Measurements from ENCODE around the gene MIS12. TPM values are rescaled to one million over a fixed set of nuclear protein-coding genes. Genes with fewer than 3 reads are reported as not detected.

Gene MIS12, protein sequence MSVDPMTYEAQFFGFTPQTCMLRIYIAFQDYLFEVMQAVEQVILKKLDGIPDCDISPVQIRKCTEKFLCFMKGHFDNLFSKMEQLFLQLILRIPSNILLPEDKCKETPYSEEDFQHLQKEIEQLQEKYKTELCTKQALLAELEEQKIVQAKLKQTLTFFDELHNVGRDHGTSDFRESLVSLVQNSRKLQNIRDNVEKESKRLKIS
- polyA plus RNA-seq (2013, experiment 1 of 2; ENCODE audit: insufficient read length), result 16.3 TPM
- 17.4 TPM for polyA plus RNA-seq (2013, experiment 2 of 2; ENCODE audit: insufficient read length)

DNA sequence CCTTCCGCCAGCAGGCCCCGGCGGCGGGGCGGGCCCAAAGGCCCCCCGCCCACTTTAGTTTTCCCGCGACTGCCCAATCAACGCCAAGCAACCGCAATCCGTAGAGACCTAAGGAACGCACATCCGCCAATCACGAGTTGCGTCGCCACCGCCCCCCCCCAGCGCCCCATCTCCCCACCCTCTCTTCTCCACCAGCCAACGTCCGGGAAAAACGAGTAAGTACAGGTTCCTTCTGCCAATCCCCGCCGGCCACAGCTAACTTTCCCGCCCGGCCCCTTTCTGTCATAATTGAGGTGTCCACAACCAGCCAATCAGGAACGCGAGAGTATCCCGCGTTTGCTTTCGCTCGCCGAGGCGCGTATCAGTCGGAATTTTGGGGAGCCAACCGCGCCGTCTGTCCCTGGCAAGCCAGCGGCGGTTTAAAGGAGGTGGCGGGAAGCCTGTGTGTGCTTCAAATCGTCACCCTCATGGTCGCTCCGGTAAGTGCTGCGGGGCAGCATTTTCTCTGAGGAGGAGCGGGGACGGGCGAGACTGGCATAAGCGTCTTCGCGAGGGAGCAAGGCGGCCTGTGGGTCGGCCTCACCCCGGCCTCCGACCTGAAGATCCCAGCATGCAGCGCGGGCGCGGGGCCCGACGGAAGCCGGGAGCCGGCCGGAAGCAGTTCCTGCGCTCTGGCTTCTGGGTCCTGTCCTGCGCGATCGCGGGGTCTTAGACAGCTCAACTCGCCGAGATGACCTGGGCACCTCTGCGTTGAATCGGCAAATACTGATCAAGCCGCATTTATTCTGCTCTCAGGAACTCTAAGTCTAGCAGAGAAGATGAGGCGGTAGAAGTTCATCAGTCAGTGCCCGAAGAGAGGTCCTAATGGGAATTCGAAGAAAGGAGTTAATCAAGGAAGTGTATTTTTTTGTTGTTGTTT, at the start of gene MIS12:
MIS12 (plus strand) TSS at position 361 of the 919 bp plus-strand sequence. CDS start 2,297 bp downstream, outside the sequence.
- DNase-seq, result peak; percentile 100

DNA sequence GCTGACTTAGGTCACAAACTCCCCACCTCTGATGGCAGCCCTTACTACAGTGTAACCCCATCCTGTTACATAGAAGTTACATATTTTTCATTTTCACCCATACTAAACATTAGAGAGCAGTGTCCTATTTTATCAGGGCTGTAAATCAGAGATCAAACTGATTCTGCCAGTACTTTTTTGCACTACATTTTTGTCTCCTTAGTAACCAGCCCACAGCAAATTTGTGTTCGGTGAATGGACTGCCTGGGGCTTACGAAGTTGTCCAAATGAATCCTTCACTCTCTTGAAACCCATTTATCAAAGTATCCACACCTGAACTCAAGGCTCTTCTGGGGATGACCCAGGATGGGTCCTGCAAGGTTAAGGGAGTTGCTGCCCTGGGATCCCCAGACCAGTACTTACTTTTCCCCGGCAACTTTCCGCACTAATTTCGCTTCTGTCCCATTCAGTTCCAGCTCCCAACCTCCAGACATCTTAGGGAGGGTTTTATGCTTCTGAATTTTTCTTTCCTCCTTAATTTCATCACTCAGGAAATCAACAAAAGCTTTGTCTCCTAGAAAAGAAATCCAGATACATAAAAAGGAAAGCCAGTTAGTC, 48.5 kb upstream of the MIS12 start:
- peak; percentile 22 for DNase-seq

DNA sequence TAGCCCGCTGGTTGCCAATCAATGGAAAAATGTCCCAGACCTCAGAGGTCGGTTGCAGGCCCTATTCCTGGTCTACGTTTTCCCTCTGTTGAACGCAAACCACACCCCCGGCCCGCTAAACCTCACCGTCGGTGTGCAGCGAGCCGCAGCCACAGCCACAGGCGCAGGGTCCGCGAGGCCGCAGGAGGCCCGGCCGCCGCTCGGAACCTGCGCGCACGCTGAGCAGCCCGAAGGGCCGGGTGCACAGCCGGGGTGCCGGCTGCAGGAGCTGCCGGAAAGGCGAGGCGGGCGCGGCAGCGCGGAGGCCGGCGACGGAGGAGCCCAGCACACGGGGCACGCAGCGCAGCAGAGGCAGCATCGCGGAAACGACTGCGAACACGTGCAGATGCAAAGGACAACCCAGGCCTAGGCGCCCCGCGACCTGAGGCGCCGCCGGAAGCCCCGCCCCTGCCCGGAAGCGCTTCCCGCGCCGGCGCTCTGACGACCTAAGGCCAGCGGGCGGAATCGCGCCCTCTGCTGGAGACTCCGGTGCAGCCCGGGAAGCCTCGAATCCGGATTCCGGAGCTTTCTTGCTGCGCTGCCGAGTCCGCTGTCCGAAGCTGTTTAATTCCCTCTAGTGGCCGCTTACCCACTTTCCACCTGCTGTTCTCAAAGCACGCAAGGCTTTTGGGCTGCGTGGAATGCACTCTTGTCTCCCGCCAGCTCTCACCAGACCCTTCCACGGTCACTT, 47.5 kb upstream of the MIS12 start, which contains the start of gene C1QBP:
C1QBP (minus strand) TSS at position 440 of the 730 bp plus-strand sequence; CDS start at position 358, 82 bp downstream.
- peak; percentile 90 for DNase-seq

DNA sequence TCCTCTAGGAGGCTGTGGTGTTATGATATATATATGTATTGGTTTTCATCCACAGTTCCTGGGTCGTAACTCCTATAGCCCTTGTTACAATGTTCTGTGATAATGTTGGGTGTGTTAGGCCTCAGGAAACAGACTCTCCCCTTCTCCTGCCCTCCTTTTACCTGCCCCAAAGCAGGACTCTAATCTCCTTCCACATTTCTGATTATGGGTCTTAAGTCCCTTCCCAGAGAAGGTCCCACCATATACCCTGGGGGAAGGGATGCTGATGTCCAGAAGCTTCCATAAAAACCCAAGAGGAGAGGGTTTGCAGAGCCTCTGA, 47.0 kb upstream of the MIS12 start:
- no peak for DNase-seq

DNA sequence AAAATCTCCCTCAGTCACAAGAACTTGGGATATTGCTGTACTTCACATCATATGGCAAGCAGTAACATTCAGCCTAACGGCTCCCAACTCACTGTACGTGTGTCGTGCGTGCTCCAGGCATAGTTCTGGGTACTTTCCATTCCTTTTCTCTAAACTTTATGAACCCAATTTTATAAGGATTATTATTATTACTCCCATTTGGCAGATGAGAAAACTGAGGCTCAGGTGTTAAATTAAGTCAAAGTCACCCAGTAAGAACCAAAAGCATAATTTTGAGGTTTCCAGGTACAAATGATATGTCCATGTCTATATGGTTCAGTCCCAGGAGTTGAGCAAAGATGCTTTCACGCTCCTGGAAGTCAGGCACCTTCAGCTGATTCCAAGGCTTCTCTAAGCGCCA, 42.6 kb upstream of the MIS12 start:
- DNase-seq, result no peak

DNA sequence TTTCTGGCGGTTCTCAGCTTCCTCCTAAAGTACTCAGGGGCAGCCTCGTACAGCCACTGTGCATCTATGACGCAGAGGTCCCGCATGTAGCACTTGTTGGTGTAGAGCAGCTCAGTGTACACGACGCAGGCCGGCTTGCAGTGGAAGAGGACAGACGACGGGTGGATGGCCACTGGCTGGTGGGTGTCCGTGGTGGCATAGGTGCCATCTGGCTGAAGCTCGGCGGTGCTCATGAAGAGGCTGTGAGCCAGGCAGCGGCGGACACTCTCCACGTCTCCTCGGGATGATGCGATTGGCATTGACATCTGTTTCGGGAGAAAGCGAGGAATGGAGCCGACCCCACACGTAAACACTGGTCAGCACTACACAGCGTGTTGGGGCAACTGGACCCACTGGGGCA, 42.2 kb upstream of the MIS12 start:
- no peak for DNase-seq

DNA sequence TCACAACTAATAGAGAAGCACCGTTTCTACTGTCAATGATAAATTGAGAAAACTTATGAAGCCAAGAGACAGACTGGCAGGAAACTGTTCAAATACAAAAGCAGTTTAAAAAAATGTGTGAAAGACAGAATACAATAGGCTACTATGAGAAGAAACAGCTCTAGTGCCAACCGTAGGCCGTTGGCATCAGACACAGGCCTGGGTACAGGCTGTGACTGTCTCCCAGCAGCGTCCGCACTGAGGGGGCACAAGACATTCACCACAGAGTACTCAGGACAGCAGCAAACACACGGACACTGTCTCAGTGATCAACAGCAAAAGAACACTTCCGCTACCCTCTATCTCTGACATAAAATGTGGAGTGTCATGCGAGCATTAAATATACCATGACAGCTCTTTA, 39.6 kb upstream of the MIS12 start:
- DNase-seq, result no peak

DNA sequence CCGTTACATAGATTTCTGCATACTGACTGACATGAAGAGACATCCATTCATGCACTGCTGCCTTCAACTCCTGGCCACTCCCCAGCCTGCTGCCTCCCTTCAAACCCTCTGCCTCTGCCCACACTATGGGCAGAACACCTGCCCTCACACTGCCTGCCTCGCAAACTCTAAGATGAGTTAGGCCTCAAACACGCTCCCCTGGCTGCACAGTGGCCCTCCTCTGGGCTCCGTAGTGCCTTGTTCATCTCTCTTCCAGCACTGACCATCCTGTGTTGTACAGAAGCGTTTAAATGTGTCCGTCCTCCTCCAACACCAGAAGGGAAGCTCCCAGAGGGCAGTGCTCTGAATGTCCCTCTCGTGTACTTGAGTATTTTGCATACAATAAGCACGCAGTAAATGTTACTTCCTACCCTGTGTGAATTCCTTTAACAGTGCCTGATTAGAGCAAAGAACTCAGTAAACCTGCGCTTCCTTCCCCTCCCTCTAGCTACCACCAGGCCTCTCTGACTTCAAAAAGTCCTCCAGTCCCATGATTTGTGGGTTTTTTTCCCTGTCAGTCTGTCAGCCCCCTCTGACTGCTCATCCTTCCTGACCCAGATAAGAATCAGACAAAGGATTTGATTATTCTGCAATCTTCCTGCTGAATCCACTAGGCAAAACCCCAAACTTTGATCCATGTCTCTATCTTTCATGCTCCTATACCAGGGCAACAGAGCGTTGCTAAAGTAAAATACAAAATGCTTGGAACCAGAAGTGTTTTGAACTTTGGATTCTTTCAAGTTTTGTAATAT, 21.5 kb upstream of the MIS12 start:
- no peak for DNase-seq

DNA sequence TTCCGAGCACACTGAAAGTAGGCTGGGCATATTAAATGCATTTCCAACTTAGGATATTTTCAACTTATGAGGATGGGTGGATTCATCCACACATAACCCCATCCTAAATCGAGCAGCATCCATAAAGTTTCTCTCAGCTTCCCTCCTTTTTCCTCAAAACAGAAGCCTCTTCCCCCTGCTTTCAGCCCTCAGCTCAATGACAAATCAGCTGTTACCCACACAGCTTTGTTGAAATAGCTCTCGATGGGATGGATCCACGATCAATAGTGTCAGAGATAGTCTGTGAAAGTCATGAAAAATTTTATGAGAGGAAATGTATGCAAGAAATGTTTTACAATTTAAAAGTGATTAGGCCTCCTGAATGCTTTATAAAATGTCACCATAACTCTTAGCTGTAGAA, 20.1 kb upstream of the MIS12 start:
- no peak for DNase-seq

DNA sequence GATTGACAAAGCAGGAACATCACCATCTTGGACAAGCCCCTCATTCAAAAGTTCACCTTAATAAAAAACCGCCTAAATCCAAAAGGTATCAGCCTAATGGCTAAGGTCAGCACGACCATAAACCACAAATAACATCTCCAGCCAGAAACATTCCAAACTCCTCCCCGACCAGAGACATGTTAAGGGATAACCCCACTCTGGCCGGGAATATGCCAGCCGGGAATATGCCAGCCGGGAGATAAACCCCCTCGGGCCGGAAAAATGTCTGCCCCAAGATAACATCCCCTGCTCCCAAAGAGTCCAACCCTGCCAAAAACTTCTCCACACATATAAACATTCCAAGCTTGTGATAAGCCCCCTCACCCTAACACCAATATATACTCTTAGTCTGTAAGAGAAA, 18.9 kb upstream of the MIS12 start:
- DNase-seq, result no peak

DNA sequence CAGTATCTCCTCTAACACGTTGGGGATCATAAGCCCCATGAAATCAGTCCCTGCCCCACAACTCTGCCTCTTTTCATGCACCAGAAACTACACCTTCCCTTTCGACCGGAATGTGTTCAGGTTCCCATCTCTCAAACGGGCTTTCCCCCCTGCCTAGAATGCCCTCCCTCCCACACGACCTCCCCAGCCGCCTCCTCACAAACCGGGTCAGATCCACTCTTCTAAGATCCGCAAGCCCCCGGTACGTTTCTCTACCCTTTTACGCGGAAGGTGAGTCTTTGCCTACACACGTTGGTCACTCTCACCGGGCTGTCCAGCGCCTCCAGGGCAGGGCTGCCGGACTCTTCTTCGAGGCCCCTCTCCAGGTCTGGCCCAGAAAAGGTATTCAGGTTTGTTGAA, 18.3 kb upstream of the MIS12 start:
- no peak for DNase-seq

DNA sequence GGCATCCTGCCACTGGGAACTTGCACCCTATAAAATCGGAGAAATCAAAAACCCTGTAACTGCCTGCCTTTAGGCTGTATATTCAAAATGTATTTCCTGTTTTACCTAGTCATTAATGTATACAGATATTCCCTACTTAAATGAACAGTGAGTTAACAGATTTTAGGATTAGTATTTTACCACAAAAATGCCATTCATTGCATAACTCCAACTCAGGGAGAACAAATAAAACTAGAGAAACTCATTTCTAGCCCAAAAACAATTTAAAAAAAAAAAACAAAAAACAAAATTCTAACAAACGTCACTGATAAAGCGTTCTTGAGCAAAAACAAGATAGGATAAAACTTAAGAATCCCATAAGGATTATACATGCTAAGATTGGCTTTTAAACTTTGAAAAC, 13.9 kb upstream of the MIS12 start:
- DNase-seq, result no peak

DNA sequence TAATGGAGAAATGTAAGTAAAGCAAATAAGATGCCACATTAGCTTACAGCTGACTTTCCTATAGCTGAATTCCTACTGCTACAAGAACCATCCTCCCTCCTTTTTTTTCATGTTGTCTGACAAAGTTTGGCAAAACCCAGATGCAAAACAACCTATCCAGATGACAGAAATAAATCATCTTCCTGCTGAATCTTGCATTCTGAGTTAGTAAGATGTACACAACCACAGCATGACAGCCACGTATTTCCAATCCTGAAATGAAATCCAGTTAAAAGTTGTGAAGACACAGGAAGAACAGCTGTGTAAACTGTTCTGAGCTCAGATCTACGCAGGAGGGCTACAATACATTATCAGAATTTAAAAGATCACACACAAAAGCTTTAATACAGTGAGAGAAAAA, 12.5 kb upstream of the MIS12 start:
- no peak for DNase-seq

DNA sequence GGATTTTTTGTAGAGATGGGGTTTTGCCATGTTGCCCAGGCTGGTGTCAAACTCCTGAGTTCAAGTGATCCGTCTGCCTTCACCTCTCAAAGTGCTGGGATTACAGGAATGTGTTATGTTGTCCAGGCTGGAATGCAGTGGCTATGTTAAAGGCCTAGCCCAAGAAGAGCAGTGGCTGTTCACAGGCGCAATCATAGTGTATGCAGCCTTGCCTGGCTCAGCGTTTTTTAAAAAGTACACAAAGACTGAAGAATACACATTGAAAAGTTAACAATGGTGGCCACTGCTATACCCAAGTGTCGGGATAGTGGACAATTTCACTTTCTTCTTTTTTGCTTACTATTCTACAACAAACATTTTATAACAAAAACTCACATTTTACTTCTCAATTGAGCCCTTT, 7.4 kb upstream of the MIS12 start:
- DNase-seq, result no peak

DNA sequence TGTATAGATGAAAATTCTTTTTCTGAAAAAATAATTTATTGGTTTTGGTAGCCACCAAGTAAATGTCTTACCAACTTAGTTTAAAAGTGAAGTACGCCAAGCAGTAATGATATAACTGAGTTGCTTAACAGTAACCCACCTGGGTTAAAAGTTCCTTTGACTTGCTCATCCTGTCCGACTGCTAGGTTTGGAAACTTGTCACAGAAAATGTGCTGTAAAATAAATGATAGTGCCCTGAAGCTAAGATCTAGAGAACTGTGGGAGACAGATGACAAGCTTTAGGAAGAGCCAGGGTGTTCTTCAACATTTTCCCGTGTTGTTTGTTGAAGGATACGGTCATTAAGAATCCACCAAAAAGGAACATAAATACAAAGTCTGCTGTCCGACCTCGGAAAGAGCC, 5.4 kb upstream of the MIS12 start:
- DNase-seq, result no peak

DNA sequence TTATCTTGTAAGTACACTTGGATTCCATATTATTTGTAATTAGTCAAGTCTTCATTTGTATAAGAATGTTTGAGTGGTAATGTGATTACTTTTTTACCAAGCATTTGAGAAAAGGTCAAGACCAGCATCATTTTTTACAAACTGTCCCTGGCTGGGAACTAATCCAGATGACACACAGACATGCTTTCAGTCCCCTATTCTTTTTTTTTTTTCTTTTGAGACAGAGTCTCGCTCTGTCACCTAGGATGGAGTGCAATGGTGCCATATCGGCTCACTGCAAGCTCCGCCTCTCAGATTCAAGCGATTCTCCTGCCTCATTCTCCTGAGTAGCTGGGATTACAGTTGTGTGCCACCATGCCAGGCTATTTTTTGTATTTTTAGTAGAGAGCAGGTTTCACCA, 4.9 kb upstream of the MIS12 start:
- no peak for DNase-seq

DNA sequence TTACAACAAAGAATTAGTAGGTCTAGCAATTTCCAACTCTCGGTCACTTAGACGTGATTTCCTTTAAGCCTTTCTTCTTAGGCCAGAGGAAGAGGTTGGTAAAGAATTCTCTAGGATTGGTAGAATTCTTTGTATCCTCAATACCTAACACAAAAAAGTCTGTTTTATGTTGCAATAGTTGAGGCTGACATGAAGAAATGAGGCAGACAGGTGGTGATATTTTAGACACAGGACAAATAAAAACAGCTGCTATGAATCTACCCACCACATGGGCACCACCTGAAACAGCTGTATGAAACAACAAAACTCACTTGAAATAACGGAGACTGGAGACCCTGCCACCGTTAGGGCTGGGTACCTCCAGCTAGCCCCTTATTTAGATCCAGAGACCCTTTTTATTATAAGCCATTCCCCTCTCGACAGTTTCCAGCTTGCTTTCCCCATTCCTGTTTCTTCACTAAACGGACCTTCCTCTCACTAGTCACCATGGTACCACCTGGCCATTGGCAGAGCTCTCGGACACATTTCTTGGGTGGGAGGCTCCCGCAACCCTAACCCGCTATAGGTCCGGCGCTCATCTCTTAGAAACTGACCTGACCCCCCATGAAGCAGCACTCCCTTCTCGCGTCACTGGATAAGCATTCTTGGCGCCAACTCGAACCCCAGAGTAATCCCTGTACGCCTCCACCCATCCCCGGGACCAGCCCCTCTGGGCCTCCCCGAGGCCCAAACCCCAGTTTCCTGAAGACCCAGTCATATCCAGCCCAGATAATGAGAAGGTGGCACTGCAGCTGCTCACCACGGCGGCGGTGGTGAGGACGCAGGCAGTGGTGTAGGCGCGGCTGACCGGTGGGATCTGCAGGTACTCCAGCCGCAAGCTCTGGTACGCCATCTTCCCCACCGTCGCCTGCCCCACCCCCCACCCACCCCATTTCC, 828 bp upstream of the MIS12 start, which contains the start of gene DERL2:
DERL2 (minus strand) TSS at position 909 of the 936 bp plus-strand sequence; CDS start at position 892, 17 bp downstream.
- no peak for DNase-seq

DNA sequence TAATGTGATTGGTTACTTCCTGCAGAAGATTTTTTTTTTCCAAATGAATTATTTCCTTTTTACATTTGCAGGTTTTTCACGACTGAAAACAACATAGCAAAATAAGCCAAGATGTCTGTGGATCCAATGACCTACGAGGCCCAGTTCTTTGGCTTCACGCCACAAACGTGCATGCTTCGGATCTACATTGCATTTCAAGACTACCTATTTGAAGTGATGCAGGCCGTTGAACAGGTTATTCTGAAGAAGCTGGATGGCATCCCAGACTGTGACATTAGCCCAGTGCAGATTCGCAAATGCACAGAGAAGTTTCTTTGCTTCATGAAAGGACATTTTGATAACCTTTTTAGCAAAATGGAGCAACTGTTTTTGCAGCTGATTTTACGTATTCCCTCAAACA, 2.4 kb downstream of the MIS12 start:
- no peak for DNase-seq

DNA sequence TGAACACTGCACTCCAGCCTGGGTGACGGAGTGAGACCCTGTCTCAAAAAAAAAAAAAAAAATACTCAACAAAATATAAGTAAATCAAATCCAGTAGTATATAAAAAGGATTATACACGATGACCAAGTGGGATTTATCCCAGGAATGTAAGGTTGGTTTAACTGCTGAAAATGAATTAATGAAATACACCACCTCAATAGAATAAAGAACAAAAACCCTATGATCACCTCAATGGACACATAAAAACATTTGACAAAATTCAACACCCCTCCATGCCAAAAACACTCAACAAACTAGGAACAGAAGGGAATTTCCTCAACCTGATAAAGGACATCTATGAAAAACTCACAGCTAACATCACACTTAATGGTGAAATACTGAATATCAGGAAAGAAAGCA, 6.6 kb downstream of the MIS12 start:
- DNase-seq, result no peak

DNA sequence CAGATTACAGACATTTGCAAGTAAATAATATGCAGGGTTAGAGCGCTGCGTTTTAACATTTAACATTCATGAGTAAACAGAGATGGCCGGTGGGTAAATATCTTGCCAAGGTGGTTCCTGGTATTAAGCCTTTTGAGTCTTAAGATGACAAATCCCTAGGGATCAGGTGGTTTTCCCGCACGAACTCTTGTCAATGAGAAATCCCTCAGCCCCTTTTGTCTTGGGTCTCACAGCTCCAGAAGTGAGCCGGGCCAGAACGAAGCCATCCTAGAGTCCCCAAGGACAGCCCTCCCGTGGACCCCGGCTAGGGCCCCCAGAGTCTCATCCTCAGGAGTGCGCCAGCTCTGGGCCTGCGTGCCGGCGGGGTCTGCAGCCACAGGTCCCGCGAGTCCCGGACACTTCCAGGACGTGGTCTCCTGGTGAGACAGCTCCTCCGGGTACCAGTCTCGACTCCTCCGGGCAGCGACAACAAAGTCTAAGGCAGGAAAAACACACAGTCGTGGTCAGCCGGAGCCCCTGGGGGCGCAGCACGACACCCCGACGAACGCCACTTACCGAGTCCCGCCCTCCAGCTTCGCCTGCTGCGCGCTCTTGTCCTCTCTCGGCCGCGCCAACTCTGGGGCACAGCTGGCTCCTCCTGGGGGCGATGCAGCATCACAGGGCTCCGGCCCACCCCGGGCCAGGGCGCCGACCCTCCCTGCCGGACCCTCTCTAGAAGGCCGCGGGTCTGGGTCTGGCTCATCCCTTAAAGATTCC, 13.3 kb downstream of the MIS12 start:
- no peak for DNase-seq

Data from fibroblast of skin of scalp (primary cell).